HG03342 (cell line): ENCODE data around the gene TM6SF1.

Source experiments
- ATAC-seq: cut with Tn5 transposase; IDR thresholded peaks from one replicate; pipeline ENCODE4 v1.9.1; 2021; ENCODE audit warnings: mild to moderate bottlenecking, moderate library complexity; ENCODE audit not compliant: unreplicated experiment

TM6SF1 gene

DNA sequence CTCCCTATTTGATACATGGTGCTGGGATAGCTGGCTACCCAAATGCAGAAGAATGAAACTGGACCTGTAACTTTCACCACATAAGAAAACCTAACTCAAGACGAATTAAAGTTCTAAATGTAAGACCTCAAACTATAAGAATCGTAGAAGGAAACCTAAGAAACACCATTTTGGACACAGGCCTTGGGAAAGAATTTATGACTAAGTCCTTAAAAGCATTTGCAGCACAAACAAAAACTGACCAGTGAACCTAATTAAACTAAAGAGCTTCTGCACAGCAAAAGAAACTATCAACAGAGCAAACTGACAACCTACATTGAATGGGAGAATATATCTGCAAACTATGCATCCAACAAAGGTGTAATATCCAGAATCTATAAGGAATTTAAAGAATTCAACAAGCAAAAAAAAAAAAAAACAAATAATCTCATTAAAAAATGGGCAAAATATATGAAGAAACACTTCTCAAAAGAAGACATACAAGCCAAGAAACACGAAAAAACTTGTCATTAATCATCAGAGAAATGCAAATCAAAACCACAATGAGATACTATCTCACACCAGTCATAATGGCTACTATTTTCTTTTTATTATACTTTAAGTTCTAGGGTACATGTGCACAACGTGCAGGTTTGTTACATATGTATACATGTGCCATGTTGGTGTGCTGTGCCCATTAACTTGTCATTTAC is 63.2 kb downstream of the TM6SF1 start:
- no peak for ATAC-seq

DNA sequence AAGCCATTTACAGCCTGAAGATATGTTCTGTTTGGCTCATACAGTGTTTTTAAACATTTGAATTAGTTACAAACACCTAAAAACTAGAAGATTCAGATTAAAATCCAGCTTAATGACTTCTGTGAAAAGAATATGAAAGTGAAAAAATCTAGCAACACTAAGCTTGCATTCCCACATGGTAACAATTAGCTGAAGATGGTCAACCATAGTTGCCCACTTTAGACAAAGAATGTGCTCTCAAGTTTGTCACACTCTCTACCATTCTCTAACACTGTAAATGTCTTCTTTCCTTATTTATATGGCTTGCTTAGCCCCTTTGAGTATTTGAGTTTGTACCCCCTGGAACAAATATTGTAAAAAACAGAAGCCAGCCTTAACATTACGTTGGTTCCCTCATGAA is 67.4 kb downstream of the TM6SF1 start:
- no peak for ATAC-seq

DNA sequence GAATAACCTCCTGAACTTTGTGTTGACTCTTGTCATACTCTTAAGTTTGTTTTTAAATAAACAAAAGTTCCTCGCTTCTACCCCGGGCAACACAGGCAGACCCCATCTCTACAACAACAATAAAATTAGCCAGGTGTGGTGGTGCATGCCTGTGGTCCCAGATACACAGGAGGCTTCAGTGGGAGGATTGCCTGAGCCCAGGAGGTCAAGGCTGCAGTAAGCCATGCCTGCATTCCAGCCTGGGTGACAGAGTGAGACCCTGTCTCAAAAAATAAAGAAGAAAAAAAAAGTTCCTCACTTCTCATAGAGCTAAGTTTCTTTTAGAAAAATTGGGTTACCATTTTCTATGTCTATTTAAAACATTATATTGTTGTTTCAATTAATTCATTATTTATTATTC is 70.9 kb downstream of the TM6SF1 start:
- ATAC-seq = no peak

DNA sequence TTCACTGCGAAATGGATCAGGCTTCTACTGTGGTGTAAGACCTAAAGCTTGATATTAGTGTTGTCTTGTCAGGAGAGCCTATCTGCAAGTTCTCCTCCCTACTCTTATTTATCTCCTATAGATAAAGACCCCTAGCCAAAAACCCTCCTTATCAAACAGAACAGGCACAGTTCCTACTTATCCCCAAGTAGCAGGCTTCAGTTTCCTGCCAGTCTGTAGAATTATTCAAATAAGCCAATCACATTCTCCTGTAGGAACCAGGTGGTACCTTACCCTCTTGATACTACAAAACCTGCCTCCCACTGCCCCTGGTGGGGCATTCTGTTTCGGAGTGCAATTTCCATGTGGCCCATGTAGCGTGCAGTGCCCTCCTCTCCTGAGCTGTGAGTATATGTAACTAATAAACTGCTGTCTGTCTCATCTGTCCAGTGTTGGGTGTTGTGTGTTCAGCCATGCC is 71.5 kb downstream of the TM6SF1 start:
- no peak for ATAC-seq

DNA sequence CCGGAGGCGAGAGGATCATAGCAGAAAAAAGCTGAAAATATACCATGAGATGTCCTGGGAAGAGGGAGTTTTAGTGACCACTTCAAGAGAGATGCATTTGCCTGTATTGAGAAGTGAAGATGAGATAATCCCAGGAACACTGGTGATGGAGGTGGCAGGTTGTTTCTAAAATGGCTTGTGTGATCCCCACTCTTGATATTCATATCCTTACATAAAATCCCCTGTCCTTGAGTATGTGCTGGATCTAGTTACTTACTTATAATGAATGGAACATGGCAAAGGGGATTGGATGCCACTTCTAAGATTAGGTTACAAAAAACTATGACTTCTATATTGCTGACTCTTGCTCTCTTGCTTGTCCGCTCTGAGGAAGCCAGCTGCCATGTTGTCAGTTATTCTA is 78.1 kb downstream of the TM6SF1 start:
- ATAC-seq = no peak
